ENCODE results near the gene SP9.

SP9 gene

GRCh38 chr2:174333372-174334277, 1.1 kb upstream of the SP9 start:
- H3K9me3 ChIP-seq (ENCODE audit: insufficient read depth, low read depth, low read length): no peaks in the 10 kb centered on the region
- no peak overlapping the region for H2AFZ ChIP-seq (ENCODE audit: low read length)
- no peaks in the 10 kb centered on the region for H3K36me3 ChIP-seq (ENCODE audit: insufficient read depth, low read length)
- no peaks in the 10 kb centered on the region for H3K4me1 ChIP-seq (ENCODE audit: insufficient read depth, low read length, poor library complexity, severe bottlenecking)
- TF ChIP-seq, protein P1, sequence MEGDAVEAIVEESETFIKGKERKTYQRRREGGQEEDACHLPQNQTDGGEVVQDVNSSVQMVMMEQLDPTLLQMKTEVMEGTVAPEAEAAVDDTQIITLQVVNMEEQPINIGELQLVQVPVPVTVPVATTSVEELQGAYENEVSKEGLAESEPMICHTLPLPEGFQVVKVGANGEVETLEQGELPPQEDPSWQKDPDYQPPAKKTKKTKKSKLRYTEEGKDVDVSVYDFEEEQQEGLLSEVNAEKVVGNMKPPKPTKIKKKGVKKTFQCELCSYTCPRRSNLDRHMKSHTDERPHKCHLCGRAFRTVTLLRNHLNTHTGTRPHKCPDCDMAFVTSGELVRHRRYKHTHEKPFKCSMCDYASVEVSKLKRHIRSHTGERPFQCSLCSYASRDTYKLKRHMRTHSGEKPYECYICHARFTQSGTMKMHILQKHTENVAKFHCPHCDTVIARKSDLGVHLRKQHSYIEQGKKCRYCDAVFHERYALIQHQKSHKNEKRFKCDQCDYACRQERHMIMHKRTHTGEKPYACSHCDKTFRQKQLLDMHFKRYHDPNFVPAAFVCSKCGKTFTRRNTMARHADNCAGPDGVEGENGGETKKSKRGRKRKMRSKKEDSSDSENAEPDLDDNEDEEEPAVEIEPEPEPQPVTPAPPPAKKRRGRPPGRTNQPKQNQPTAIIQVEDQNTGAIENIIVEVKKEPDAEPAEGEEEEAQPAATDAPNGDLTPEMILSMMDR (conservative IDR thresholded peaks at IDR 0.05; ENCODE audit: low read length): no peak
- TF ChIP-seq EZH2phosphoT487 (IDR thresholded peaks at IDR 0.05; ENCODE audit: borderline replicate concordance): no peak
- no peaks in the 10 kb centered on the region for H3F3A ChIP-seq (ENCODE audit: low read depth)
- no peak overlapping the region for H3K4me3 ChIP-seq (ENCODE audit: low read length, poor library complexity, severe bottlenecking)
- H3K79me2 ChIP-seq (ENCODE audit: insufficient read depth, low read length): no peaks in the 10 kb centered on the region
- H3K4me2 ChIP-seq (ENCODE audit: low read depth, low read length, poor library complexity, severe bottlenecking): no peak overlapping the region
- no peaks in the 10 kb centered on the region for H4K20me1 ChIP-seq (ENCODE audit: insufficient read depth, low read length, poor library complexity, severe bottlenecking)
- no peaks in the 10 kb centered on the region for H3K27me3 ChIP-seq (ENCODE audit: insufficient read depth, low read length, poor library complexity, severe bottlenecking)
- no peak overlapping the region for H3K9ac ChIP-seq (ENCODE audit: low read depth, low read length, poor library complexity, severe bottlenecking)
- H3K9me2 ChIP-seq (replicated peaks; ENCODE audit: low read depth, low read length): no peaks in the 10 kb centered on the region

DNA sequence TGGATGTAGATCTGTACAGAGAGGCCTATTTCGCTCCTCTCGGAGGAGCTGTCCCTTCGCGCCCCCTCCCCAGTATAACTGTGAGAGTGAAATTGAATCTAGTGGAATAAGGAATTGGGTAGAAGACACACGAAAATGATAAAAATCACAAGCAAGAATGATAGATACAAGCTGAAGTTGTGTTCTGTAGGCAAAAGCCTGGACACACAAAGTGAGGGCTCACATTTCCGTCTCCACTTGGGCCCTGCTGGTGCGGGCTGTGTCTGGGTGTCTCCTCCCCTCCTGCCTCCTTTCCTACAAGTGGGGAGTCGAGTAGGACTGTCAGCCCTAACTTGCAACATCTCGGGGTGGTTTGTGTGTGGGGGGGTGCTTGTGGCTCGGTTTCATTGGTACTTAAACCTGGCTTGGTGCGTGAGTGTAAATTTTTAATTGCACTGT, 457 bp upstream of the SP9 start:
- Histone ChIP-seq H3K4me1 (ENCODE audit: insufficient read depth, low read length, poor library complexity, severe bottlenecking) (no peaks in the 10 kb centered on the region), H3F3A (ENCODE audit: low read depth) (no peaks in the 10 kb centered on the region), H3K9ac (ENCODE audit: low read depth, low read length, poor library complexity, severe bottlenecking) (no peak overlapping the region), H4K20me1 (ENCODE audit: insufficient read depth, low read length, poor library complexity, severe bottlenecking) (no peaks in the 10 kb centered on the region), H3K79me2 (ENCODE audit: insufficient read depth, low read length) (no peaks in the 10 kb centered on the region), H2AFZ (ENCODE audit: low read length) (no peak overlapping the region), H3K36me3 (ENCODE audit: insufficient read depth, low read length) (no peaks in the 10 kb centered on the region), H3K9me2 (replicated peaks; ENCODE audit: low read depth, low read length) (no peaks in the 10 kb centered on the region), H3K4me2 (ENCODE audit: low read depth, low read length, poor library complexity, severe bottlenecking) (no peak overlapping the region), H3K9me3 (ENCODE audit: insufficient read depth, low read depth, low read length) (no peaks in the 10 kb centered on the region), H3K4me3 (ENCODE audit: low read length, poor library complexity, severe bottlenecking) (no peak overlapping the region), H3K27me3 (ENCODE audit: insufficient read depth, low read length, poor library complexity, severe bottlenecking) (no peaks in the 10 kb centered on the region)
- no peak for TF ChIP-seq EZH2phosphoT487 (IDR thresholded peaks at IDR 0.05; ENCODE audit: borderline replicate concordance)
- TF ChIP-seq, protein P1 (conservative IDR thresholded peaks at IDR 0.05; ENCODE audit: low read length): no peak

DNA sequence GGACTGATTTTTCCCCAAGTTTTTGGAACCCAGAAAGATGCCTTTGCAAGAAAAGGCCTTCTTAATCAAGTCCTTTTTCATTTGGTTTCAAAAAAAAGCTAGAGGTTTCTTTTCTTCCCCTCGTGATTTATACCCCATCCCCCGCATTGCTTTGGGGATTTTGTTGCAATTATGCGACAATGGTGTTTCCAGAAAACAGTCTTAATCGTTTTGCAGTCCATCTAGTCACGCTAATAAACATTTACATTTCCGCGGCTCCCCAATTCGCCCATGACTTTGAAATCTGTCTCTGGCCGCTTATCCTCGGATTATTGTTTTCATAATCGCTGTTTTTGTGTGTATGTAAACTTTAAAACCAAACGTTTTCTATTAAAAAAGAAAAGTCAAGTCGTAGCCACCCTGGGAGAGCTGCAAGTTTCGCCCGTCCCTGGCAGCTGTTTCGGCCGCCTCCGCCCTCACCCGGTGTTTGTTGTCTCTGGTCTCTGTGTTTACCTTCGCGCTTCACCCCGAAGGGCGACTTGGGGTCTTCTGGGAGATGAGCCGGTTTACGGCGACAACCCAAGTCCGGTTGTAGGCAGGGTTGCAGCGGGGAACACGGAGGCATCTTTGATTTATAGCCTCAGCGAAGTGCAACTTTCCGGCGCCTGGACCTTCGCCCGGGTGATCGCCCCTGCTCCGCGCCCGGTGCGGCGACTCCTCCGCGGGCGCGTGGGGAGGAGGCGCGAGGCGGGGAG, 667 bp downstream of the SP9 start:
- Histone ChIP-seq H3K4me1 (ENCODE audit: insufficient read depth, low read length, poor library complexity, severe bottlenecking) (no peaks in the 10 kb centered on the region), H3K79me2 (ENCODE audit: insufficient read depth, low read length) (no peaks in the 10 kb centered on the region), H3K4me3 (ENCODE audit: low read length, poor library complexity, severe bottlenecking) (no peak overlapping the region), H3F3A (ENCODE audit: low read depth) (no peaks in the 10 kb centered on the region), H3K36me3 (ENCODE audit: insufficient read depth, low read length) (no peaks in the 10 kb centered on the region), H3K9ac (ENCODE audit: low read depth, low read length, poor library complexity, severe bottlenecking) (no peak overlapping the region), H3K9me3 (ENCODE audit: insufficient read depth, low read depth, low read length) (no peaks in the 10 kb centered on the region), H3K9me2 (replicated peaks; ENCODE audit: low read depth, low read length) (no peaks in the 10 kb centered on the region), H3K27me3 (ENCODE audit: insufficient read depth, low read length, poor library complexity, severe bottlenecking) (no peaks in the 10 kb centered on the region), H2AFZ (ENCODE audit: low read length) (no peak overlapping the region), H3K4me2 (ENCODE audit: low read depth, low read length, poor library complexity, severe bottlenecking) (no peak overlapping the region), H4K20me1 (ENCODE audit: insufficient read depth, low read length, poor library complexity, severe bottlenecking) (no peaks in the 10 kb centered on the region)
- TF ChIP-seq EZH2phosphoT487 (IDR thresholded peaks at IDR 0.05; ENCODE audit: borderline replicate concordance): no peak
- TF ChIP-seq, protein P1 (conservative IDR thresholded peaks at IDR 0.05; ENCODE audit: low read length): no peak

Measured in Loucy (cell line).